Measurements from ENCODE around the gene SLC19A1. TPM values are rescaled to one million over a fixed set of nuclear protein-coding genes. Genes with fewer than 3 reads are reported as not detected.

SLC19A1 gene
- total and polyA plus RNA-seq, 7 donors, result 1.4 to 3.8 (median 2.3) TPM

DNA sequence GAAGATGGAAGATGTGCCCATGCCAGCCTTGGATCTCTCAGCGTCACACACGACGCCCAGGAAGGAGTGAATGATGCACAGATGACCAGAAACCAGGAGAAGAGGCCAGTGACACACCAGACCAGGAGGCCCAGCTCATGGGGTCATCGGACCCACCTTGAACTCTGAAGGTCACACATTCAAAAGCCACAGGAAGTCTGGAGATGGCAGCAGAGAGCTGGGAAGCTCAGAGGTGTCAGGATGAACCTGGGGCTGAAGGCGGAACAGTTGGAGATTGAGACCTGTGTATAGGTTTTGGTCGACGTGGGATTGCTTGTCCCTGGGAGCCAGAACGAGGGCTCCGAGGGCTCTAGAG lies 43.6 kb downstream of the SLC19A1 start:
- H3K4me1 ChIP-seq, result no peaks in the 10 kb centered on the region
- no peaks in the 10 kb centered on the region for H3K9me3 ChIP-seq
- TF ChIP-seq CTCF (IDR thresholded peaks at IDR 0.05), result no peak
- no peak overlapping the region for H3K4me3 ChIP-seq
- intact Hi-C loops (cut with DNase I), result no loop called here
- 89 to 95% (median 93%) methylated on average over 9 of the region's 9 CpGs for WGBS, 3 donors
- no peak overlapping the region for H3K27ac ChIP-seq
- ATAC-seq (no peak), DNase-seq (peak in 1 of 2 donors; percentile 2)
- peaks cover 0 to 5% of the 10 kb centered on the region in 2 donors for H3K36me3 ChIP-seq (ENCODE audit: insufficient read depth in 1 of 2, low read depth in 1 of 2)
- H3K27me3 ChIP-seq (ENCODE audit: insufficient read depth in 3 of 3, low read length in 2 of 3), result peaks cover 0 to 5% (median 2%) of the 10 kb centered on the region in 3 donors

DNA sequence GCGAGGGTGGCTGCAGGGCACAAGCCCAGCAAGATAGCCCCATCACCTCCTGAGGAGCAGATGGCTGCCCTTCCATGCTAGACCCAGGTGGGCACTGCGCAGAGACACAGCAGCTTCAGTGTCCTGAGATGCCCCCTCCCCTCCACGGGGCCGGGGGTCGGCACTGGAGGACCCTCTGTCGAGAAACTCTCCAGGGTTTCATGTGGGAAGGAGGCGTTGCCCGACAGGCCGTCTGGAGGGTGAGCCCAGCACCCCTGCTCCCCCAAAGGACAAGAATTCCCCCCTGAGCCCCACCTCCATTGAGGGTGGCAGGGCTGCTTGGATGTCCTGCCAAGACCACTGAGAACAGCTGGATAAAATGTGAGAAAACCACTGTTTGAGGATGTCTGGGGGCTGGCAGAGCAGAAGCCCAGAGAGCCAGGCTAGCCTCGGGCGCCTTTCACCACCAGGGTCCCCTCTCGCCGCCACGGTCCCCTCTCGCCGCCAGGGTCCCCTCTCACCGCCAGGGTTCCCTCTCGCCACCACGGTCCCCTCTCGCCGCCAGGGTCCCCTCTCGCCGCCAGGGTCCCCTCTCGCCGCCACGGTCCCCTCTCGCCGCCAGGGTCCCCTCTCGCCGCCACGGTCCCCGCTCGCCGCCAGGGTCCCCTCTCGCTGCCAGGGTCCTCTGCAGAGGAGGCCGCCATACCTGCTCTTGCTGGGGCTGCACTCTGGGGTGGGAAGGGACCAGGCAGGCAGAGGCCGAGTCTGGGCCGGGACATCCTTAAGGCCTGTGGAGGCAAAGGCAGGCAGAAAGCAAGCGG lies 44.2 kb downstream of the SLC19A1 start:
- ATAC-seq (no peak), DNase-seq (peak; percentile 2 to 31)
- no peaks in the 10 kb centered on the region for H3K9me3 ChIP-seq
- H3K27ac ChIP-seq, result no peak overlapping the region
- no peak for TF ChIP-seq CTCF (IDR thresholded peaks at IDR 0.05)
- intact Hi-C loops (cut with DNase I), result no loop called here
- no peaks in the 10 kb centered on the region for H3K4me1 ChIP-seq
- 93 to 96% (median 95%) methylated on average over 35 to 39 of the region's 39 CpGs for WGBS, 3 donors
- H3K36me3 ChIP-seq (ENCODE audit: insufficient read depth in 1 of 2, low read depth in 1 of 2), result peaks cover 0 to 5% of the 10 kb centered on the region in 2 donors
- H3K4me3 ChIP-seq, result no peak overlapping the region
- H3K27me3 ChIP-seq (ENCODE audit: insufficient read depth in 3 of 3, low read length in 2 of 3), result peaks cover 0 to 5% (median 2%) of the 10 kb centered on the region in 3 donors

DNA sequence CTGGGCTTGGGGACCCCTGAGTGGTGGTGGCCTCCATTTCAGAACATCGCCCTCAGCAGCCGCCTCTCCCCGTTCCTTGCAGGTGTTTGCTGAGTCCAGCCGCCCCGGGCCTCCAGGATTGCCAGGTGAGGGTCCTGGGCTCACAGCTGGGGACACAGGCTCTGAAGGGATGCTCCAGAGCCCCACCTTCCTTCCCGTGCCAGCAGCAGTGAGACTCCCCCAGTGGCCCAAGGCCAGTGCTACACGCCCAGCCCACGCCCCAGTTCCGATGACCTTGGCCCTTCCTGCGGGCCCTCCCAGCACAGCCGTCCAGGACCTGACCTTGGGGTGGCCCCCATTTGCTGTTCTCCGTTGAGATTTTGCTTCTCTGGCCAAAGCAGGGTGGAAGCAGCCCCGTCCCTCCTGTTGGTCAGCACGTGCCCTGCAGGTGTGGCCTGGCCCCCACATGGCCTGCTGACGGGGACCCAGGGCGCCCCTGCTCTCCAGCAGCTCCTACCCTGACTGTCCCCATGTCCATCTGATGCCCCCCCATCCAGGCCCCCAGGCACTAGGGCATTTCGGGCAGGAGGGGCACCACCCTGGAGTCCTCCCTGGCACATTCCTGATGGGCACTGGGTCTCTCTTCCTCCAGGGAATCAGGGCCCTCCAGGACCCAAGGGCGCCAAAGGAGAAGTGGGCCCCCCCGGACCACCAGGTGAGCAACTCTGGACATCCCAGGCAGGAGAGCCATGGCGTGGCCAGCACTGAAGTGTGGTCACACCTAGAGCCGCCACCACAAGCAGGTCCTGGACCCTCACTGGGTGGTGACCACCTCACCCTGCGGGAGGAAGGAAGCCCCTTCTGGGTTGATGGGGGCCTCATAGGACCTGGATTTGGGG lies 45.0 kb downstream of the SLC19A1 start:
- Histone ChIP-seq H3K27me3 (ENCODE audit: insufficient read depth in 3 of 3, low read length in 2 of 3) (peaks cover 0 to 5% (median 2%) of the 10 kb centered on the region in 3 donors), H3K4me3 (no peak overlapping the region), H3K27ac (no peak overlapping the region), H3K36me3 (ENCODE audit: insufficient read depth in 1 of 2, low read depth in 1 of 2) (peaks cover 0 to 5% of the 10 kb centered on the region in 2 donors), H3K4me1 (no peaks in the 10 kb centered on the region), H3K9me3 (no peaks in the 10 kb centered on the region)
- TF ChIP-seq CTCF (IDR thresholded peaks at IDR 0.05), result no peak
- peak; percentile 11 to 46 for DNase-seq
- intact Hi-C loops (cut with DNase I), result no loop called here
- WGBS, 3 donors, result 90 to 93% (median 91%) methylated on average over 22 of the region's 22 CpGs
- no peak for ATAC-seq

- H3K4me1 ChIP-seq, result no peaks in the 10 kb centered on the region
- H3K27ac ChIP-seq, result no peak overlapping the region
- TF ChIP-seq CTCF (IDR thresholded peaks at IDR 0.05), result no peak
- no peak overlapping the region for H3K4me3 ChIP-seq
- ATAC-seq (no peak), DNase-seq (peak; percentile 6 to 42)
- WGBS, 3 donors, result 83 to 88% (median 86%) methylated on average over 18 of the region's 18 CpGs
- H3K27me3 ChIP-seq (ENCODE audit: insufficient read depth in 3 of 3, low read length in 2 of 3), result peaks cover 0 to 5% (median 2%) of the 10 kb centered on the region in 3 donors
- no peaks in the 10 kb centered on the region for H3K9me3 ChIP-seq
- intact Hi-C loops (cut with DNase I), result no loop called here
- H3K36me3 ChIP-seq (ENCODE audit: insufficient read depth in 1 of 2, low read depth in 1 of 2), result peaks cover 0 to 5% of the 10 kb centered on the region in 2 donors
Observed at GRCh38 chr21:45496151-45496967, 45.9 kb downstream of the SLC19A1 start.
